Activated B cell treated with CpG ODN at 0.5 μM for 24 hours (primary cell): ENCODE data around the gene PPP2R2C. TPM values are rescaled to one million over a fixed set of nuclear protein-coding genes. Genes with fewer than 3 reads are reported as not detected.

Experiments used
- ATAC-seq: fragments of 200-7000 bp; cut with Tn5 transposase; one replicate; pipeline ENCODE4 v1.10.0; 2021; ENCODE audit warnings: low read depth, mild to moderate bottlenecking, moderate library complexity
- CTCF ChIA-PET: fragments of 350-600 bp; sonication (Branson Sonifier 250); formaldehyde crosslinking; loops from one replicate; lab custom pipeline; 2021; ENCODE audit warnings: antibody characterized with exemption; lab: Charles Lee
- POLR2A ChIA-PET: fragments of 350-600 bp; sonication (Branson Sonifier 250); formaldehyde crosslinking; loops from one replicate; lab custom pipeline; 2021; ENCODE audit warnings: antibody characterized with exemption; lab: Charles Lee
- DNase-seq: peaks from one replicate; pipeline ENCODE4 v3.0.0; 2022
- H3K27ac Mint-ChIP-seq: one replicate; pipeline ENCODE4 v1.8.0; 2020; ENCODE audit warnings: mixed read lengths
- H3K27me3 Mint-ChIP-seq: one replicate; pipeline ENCODE4 v1.8.0; 2021; ENCODE audit warnings: mixed read lengths
- H3K36me3 Mint-ChIP-seq: one replicate; pipeline ENCODE4 v1.8.0; 2021; ENCODE audit warnings: low read depth, mixed read lengths
- H3K4me1 Mint-ChIP-seq: one replicate; pipeline ENCODE4 v1.8.0; 2021; ENCODE audit warnings: mixed read lengths
- H3K4me3 Mint-ChIP-seq: one replicate; pipeline ENCODE4 v1.8.0; 2020; ENCODE audit warnings: mild to moderate bottlenecking, mixed read lengths
- H3K9me3 Mint-ChIP-seq: one replicate; pipeline ENCODE4 v1.8.0; 2020; ENCODE audit warnings: mixed read lengths
- CTCF ChIP-seq: fragments of 200-600 bp; IDR thresholded peaks from one replicate; pipeline ENCODE4 v1.8.0; 2022; ENCODE audit warnings: antibody characterized with exemption, mild to moderate bottlenecking
- intact Hi-C: fragments of 100-400 bp; cut with micrococcal nuclease; formaldehyde crosslinking; loops from one replicate; pipeline ENCODE4 v1.15.1; 2024
- total RNA-seq: library from RNA; stranded (reverse); gene quantifications from 2 replicates; pipeline ENCODE4 v1.2.3, GENCODE V29; 2022

The PPP2R2C gene
- total RNA-seq, 1 donor from 2014 or later, result not detected

- TF ChIP-seq CTCF, result no peak
- H3K27me3 Mint-ChIP-seq, result peaks cover 20% of the 10 kb centered on the region
- no peak overlapping the region for H3K27ac Mint-ChIP-seq
These were observed 26.8 kb upstream of the PPP2R2C start for GRCh38 chr4:6499238-6499600.

GRCh38 chr4:6498511-6499237 is 26.3 kb upstream of the PPP2R2C start:
- no peak overlapping the region for H3K27ac Mint-ChIP-seq
- TF ChIP-seq CTCF, result no peak
- intact Hi-C loops, result no loop called here
- ATAC-seq (no peak), DNase-seq (no peak)
- H3K36me3 Mint-ChIP-seq, result peaks cover 2% of the 10 kb centered on the region
- no peak overlapping the region for H3K4me3 Mint-ChIP-seq
- peaks cover 21% of the 10 kb centered on the region for H3K27me3 Mint-ChIP-seq
- POLR2A ChIA-PET, result no interaction called here
- no peaks in the 10 kb centered on the region for H3K4me1 Mint-ChIP-seq
- CTCF ChIA-PET, result no interaction called here
- H3K9me3 Mint-ChIP-seq, result peaks cover 5% of the 10 kb centered on the region

More at GRCh38 chr4:6499238-6499600, 26.8 kb upstream of the PPP2R2C start:
- intact Hi-C loops, result no loop called here
- H3K9me3 Mint-ChIP-seq, result peaks cover 9% of the 10 kb centered on the region
- ATAC-seq, result no peak
- H3K36me3 Mint-ChIP-seq, result peaks cover 5% of the 10 kb centered on the region
- H3K4me1 Mint-ChIP-seq, result no peaks in the 10 kb centered on the region
- DNase-seq, result no peak
- CTCF ChIA-PET, result no interaction called here
- H3K4me3 Mint-ChIP-seq, result no peak overlapping the region
- POLR2A ChIA-PET, result no interaction called here

- Mint-ChIP-seq H3K4me1 (no peaks in the 10 kb centered on the region), H3K9me3 (no peaks in the 10 kb centered on the region), H3K27ac (no peak overlapping the region), H3K4me3 (no peak overlapping the region), H3K27me3 (peaks cover 26% of the 10 kb centered on the region), H3K36me3 (no peaks in the 10 kb centered on the region)
- intact Hi-C loops, result no loop called here
- ATAC-seq, result no peak
- CTCF ChIA-PET, result no interaction called here
- POLR2A ChIA-PET, result no interaction called here
- no peak for DNase-seq
- TF ChIP-seq CTCF, result no peak
These were observed 25.4 kb upstream of the PPP2R2C start for GRCh38 chr4:6497796-6498195.

- CTCF ChIA-PET, result no interaction called here
- H3K4me1 Mint-ChIP-seq, result no peaks in the 10 kb centered on the region
- intact Hi-C loops, result no loop called here
- H3K4me3 Mint-ChIP-seq, result no peak overlapping the region
- peaks cover 26% of the 10 kb centered on the region for H3K27me3 Mint-ChIP-seq
- DNase-seq (no peak), ATAC-seq (no peak)
- no peaks in the 10 kb centered on the region for H3K36me3 Mint-ChIP-seq
- POLR2A ChIA-PET, result no interaction called here
- TF ChIP-seq CTCF, result no peak
- no peak overlapping the region for H3K27ac Mint-ChIP-seq
- peaks cover 4% of the 10 kb centered on the region for H3K9me3 Mint-ChIP-seq
These were observed 23.3 kb upstream of the PPP2R2C start for GRCh38 chr4:6495736-6496135.

GRCh38 chr4:6495296-6495590 is 22.8 kb upstream of the PPP2R2C start:
- no peaks in the 10 kb centered on the region for H3K36me3 Mint-ChIP-seq
- peaks cover 24% of the 10 kb centered on the region for H3K27me3 Mint-ChIP-seq
- no peak overlapping the region for H3K27ac Mint-ChIP-seq
- H3K4me3 Mint-ChIP-seq, result no peak overlapping the region
- H3K9me3 Mint-ChIP-seq, result peaks cover 4% of the 10 kb centered on the region
- CTCF ChIA-PET, result no interaction called here
- DNase-seq (no peak), ATAC-seq (no peak)
- intact Hi-C loops, result no loop called here
- POLR2A ChIA-PET, result no interaction called here
- H3K4me1 Mint-ChIP-seq, result no peaks in the 10 kb centered on the region
- TF ChIP-seq CTCF, result no peak
